GM18498 (cell line): ENCODE results near the gene MAMSTR.
"Not testable (repeated sequence)": the region's sequence is repeated elsewhere in the genome, so short reads cannot be mapped to it uniquely, and the experiment has no call there.

Experiments
- ATAC-seq: cut with Tn5 transposase; IDR thresholded peaks from one replicate; pipeline ENCODE4 v1.9.1; 2021; ENCODE audit warnings: mild to moderate bottlenecking, moderate library complexity; ENCODE audit not compliant: unreplicated experiment

MAMSTR gene

DNA sequence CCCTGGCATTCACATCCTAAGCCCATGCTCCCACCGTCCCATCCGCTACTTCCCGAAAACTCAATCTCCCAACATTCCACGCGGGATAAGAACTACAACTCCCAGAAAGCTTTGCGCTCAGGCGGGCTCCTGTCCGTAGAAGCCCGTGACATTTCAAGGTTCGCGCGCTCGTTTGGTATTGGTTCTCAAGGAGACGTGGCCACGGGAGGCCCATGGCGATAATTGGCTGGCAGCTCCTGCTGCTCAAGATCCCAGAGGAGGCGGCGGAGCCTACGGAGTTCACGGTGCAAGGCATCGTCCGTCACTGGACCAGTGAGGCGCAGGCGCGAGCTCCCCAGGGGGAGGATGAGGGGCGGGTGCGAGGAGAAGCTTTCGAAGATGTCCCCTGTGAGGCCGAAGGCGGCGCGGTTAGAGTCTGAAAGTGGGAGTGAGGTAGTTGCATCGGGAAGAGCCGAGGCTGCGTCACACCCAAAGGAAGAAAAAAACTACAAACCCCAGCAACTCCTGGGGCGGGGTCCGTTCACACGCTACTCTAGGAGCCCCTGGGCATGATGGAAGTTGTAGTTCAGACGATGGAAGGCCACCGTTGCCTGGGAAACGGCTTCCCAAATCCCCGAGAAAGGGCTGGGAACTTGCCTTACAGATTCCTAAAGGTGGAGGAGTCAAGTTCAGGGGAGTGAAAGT lies 1.2 kb upstream of the MAMSTR start:
- peak; percentile 74 for ATAC-seq

DNA sequence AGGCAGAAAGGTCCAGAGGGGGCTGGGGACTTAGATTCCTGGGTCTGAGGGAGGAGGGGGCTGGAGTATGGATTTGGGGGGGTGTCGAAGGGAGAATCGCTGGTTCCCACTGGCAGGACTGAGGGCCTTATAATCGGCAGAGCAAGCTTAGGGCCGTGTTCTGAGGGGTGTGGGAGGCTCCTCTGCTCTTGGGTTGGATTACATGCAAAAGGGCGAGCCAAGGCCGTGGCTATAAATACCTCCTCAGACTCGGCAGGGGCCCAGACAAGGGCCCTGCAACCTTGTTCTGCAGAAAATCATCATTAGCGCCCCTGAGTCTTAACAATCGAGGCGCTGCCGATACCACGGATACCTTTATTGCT lies 707 bp upstream of the MAMSTR start:
- ATAC-seq: peak; percentile 6

GRCh38 chr19:48718711-48719231 lies 754 bp downstream of the MAMSTR start:
- no peak for ATAC-seq

GRCh38 chr19:48718106-48718505 lies 1.4 kb downstream of the MAMSTR start:
- not testable (repeated sequence) for ATAC-seq

DNA sequence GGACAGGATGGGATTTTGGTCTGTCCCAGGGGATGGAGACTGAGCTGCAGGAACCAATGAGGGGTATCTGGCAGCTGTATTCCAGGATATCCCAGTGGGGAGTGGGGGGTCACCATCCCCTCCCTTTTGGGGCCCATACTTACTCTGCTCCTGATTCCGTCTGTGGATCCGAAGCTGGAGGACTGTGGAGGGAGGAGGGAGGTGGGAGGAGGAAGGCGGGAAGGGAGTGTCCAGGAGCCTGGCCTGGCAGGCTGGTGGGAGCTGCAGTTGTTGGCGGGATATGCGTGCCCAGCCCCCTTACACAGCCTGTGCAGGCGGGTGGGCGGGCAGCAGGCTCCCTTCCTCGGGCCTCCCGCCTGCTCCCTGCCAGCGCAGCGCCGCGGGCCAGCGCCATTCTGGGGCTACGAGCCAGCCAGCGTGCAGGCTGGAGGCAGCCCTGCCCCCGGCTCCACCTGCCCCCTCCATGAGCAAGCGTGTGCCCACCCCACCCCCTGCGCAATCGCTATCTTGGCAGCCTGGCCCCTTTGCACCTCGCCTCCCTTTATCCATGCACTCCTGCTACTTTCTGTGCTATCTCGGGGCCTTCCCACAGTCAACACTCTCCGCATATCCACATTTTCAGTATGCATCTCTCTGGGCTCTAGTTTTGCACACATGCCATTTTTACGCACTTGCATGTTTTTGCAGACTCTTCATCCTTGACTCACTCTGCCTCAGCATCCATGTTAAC lies 2.8 kb downstream of the MAMSTR start:
- ATAC-seq: no peak

DNA sequence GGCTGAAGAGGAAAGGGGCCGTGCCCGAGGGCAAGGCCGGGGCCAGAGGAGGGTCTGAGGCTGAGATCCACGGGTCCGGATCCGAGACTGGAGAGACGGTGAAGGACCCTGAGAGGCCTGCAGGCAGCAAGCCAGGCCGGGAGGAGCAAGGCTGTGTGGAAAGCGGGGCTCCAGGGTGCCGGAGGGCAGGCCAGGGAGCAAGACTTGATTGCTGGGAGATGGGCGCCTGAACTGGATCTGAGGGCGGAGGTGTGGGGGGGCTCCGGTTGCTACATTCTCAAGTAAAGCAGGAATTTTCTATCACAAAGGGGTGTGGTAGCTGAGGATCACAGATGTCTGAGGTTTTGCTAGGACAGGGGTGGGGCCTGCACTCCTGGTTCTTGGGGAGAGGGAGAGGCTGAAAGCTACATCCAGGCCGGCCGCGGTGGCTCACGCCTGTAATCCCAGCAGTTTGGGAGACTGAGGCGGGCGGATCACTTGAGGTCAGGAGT lies 3.8 kb downstream of the MAMSTR start:
- no peak for ATAC-seq

DNA sequence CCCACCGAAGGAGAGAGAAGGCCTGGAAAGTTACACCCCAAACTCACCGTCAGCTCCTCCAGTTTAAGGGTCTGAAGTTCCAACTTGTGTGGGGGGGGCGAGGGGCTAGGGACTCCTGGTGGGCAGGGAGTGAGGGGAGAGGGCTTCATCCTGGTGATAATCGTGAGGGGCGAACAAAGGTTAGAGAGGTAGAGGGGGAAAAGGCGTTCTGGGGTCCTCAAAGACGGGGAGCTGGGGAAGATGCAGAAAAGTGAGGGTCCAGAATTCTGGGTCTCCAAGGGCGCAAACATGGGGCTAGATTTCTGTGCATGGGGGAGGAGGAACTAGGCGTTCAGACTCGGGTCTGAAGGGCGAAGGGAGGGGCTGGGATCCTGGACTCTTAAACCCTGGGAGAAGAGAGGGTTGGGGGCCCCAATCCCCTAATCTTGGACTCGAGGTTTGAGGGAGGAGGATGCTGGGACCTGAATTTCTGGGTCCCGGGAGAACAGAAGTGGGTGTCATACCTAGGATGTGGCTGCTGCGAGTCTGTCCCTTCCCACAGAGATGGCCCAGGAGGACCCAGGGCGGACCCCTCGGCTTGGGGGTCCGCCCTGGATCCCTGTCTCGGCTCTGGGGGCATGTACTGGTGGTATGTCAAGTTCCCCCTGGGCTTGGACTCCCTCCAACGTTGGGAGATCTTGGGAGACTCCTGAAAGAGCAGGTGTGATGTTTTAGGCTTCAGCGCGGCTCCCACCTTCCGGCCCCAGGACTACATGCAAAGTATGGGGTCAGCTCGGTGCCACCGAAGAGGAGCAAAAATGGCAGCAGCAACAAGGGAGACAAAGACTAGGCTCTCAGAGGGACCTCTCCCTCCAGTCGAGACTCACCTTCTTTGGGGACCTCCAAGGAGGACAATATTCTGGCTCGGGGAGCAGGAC lies 4.5 kb downstream of the MAMSTR start:
- ATAC-seq: no peak

DNA sequence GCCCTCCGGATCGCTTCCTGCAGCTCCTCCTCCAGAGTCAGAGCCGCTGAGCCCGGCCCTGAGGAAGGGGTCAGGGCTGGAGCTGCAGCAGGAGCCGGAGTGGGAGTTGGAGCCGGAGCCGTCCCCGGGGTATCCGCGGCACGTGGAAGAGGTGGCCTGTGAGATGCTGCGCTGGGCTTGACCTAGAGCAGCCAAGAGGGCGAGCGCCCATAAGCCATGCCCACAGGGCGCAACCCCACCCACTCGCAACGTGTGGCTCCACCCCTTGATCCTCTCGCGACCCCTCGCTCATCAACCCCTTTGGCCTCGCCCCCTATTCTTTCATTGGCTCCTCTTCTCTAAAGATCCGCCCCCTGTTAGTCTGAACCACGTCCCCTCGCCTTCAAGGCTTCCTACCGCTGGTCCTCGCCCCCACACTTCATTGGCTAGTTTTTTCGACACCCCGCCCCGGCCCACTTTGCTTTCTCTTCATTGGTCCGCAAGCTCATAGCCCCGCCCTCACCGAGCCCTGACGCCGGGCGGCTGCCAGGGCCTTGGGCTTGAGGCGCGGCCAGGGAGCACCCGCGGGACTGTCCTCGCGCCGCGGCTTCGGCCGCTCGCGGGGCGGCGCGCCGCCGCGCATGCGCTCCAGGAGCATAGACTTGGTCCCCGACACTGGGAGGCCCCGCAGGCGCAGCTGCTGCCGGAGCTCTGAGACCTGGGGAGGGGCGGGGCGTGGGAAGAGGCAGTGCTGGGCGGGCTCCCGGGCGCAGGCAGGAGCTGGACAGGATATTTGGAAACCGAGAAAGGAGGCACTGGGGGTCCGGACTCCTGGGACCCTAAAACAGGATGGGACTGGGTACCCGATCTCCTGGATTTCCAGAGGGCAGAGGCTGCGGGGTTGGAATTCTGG lies 5.4 kb downstream of the MAMSTR start:
- ATAC-seq: peak; percentile 90

DNA sequence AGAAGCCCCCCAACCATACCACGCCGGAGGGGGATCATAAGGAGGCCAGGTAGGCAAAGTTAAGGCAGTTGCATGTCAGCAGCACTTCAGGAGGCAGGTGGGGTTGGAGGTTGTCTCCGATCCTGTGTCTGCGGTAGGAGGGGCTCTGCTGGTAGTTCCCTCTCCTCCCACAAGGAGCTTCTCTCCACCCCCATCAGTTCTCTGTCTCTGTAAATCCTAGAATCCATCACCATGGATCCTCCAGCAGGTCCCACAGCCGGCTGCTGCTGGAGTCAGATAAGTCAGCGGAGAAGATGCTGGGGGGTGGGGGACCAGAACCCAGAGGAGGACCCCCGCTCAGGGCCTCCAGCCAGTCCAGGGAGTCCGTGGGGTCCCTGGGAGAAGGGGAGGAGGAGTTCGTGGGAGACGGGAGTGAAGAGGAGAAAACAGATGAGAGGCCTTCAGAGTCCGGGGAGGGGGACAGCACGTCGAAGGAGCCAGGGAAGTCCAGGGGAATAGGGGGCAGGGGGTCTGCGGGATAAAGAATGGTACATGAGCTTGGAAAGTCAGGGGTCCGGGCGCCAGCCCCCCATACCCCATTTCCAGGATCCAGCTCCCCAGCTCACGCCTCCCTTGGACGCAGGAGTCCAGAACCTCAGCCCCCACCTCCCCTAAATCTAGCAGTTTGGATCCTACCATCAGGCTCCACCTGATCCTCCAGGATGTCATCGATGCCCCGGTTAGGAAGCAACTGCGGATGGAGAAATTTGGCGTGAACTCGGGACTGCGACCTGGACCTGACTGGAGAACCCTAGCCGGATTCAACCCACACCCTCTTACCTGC lies 6.3 kb downstream of the MAMSTR start:
- no peak for ATAC-seq

DNA sequence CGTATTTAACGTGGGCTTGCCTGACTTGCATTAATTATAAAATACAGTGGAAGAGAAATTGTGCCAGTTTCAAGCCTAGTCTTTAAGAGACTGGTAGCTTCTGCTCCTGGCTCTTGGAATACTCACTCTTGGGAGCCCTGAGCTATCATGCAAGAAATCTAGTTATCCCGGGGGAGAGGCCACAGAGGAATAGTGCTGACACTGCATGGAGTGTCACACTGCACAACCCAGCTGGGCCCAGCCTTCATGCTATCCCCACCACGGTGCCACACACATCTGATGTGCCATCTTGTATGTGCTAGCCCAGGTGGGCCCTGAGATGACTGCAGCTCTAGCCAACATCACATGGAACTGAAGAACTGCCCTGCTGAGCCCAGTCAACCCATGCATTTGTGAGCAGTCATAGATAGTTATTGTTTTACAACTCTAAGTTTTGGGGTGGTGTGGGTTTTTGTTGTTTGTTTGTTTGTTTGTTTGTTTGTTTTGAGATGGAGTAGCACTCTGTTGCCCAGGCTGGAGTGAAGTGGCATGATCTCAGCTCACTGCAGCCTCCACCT lies 8.3 kb downstream of the MAMSTR start:
- no peak for ATAC-seq

DNA sequence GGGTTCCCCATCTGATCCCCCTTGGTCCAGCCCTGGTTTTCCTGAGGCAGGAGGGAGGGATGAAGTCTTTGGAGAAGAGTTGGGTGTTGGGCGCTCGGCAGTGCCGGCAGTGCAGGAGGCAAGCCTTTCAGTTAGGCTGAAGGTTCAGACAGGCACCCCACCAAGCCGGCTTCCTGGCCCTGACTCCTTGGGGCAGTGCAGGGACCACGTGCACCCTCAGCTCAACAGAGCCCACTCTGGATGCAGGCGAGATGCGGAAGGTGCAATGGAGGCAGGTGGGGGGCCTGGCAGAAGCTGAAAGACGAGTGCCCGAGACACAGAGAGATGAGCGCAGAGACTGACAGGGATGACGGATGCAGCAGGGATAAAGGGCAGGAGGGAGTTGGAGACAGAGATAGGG lies 11.1 kb downstream of the MAMSTR start:
- no peak for ATAC-seq

DNA sequence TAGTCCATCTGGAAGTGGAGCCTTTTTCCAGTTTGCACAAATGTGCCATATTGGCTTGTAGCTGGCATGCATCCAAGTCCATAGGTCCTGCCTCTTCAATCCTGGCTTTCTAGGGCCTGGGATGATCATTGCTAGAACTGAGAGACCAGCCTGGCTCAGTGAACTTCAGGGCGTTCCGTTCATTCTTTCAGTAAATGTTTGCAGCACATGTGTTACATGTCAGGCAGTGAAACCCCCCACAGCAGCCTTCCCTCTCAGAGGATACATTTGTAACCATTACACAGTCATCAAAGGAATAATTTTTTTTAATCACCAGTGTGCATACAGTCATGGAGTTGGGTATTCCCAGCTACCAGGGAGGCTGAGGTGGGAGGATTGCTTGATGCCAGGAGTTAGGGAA lies 14.1 kb downstream of the MAMSTR start:
- ATAC-seq: no peak

DNA sequence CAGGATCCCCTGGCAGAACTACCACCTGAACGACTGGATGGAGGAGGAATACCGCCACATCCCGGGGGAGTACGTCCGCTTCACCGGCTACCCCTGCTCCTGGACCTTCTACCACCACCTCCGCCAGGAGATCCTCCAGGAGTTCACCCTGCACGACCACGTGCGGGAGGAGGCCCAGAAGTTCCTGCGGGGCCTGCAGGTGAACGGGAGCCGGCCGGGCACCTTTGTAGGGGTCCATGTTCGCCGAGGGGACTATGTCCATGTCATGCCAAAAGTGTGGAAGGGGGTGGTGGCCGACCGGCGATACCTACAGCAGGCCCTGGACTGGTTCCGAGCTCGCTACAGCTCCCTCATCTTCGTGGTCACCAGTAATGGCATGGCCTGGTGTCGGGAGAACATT lies 16.2 kb downstream of the MAMSTR start:
- ATAC-seq: no peak

GRCh38 chr19:48702701-48703100 lies 16.8 kb downstream of the MAMSTR start:
- no peak for ATAC-seq

- no peak for ATAC-seq
Measured at GRCh38 chr19:48698046-48698445, 21.5 kb downstream of the MAMSTR start.

DNA sequence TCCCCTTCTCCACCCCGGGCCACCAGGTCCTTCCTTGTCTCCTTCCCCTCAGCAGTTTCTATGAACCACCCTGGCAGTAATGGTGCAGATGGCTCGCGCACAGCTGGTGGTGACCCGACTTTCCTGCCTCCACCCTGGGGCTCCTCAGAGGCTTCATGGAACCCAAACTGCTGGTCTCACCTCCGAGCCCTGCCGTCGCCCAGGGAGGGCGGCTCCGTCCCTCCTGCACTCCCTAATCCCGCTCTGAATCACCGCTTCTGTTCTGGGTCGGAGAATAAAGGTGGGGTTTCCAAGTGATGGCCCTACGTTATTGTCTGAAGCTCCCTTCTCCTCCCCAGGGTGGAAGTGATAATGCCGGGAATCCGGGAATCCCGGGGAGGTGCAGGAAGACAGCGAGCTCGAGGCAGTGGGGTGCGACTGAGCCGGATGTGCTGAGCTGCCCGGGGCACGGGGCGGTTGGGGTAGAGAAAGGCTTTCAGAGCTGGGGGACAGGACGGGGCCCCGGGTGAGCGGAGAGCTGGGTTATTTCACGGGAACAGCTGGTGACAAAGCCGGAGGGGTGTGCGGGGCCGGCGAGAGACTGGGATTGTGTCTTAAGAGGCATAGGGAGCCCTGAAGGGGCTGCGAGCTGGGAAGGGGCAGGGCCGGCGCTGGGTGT lies 23.0 kb downstream of the MAMSTR start:
- no peak for ATAC-seq

DNA sequence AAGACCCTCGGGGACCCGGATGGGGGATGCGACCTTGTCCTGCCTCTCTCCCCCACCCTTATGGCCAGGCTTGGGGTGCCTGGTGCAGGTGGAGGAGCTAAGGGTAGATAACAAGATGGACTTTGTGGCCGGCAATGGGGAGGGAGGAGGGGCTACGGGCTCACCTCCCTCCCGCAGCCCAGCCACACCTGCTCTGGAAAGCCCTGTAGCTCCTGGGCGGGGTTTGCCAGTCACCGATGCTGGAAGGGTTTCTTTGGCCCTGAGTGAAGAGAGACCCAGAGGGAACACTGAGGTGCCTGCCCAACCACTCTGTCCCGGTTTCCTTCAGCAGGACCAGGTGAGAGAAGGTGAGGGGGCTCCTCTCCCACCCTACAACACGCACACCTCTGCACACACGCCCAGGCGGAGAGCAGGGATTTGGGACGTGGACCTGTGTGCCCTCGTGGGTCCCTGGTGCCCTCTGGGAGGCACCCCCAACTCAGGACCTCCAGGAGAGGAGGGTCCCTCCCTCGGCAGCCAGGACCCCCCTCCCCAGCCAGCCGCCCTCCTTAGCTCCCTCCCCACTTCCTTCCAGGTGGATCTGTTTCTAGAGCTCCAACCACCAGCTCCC lies 23.7 kb downstream of the MAMSTR start, which contains the start of gene FUT2:
FUT2 (plus strand) TSS at position 229 of the 610 bp plus-strand sequence. CDS start 6,986 bp downstream, outside the sequence.
- ATAC-seq: no peak

DNA sequence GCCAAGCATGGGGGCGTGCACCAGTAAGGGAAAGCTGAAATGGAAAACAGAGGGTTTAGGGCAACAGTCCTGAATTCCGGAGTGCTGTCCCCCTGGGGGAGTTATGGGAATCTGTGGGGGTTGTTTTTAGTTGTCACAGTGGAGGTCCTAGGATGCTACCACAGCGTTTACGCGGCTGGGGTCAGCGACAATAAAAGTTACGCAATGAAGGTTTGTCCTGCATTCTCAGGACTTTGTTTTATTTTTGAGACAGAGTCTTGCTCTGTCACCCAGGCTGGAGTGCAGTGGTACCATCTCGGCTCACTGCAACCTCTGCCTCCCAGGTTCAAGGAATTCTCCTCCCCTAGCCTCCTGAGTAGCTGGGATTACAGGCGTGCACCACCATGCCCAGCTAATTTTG lies 25.9 kb downstream of the MAMSTR start:
- not testable (repeated sequence) for ATAC-seq
